HT-29 (cell line): ENCODE measurements around the gene NLRC5. TPM values are rescaled to one million over a fixed set of nuclear protein-coding genes. Genes with fewer than 3 reads are reported as not detected.
"Not testable (repeated sequence)": the region's sequence is repeated elsewhere in the genome, so short reads cannot be mapped to it uniquely, and the experiment has no call there.

Experiments
- DNase-seq: peaks from one replicate; pipeline ENCODE4 v3.0.0-alpha.2; 2015; ENCODE audit warnings: low spot score
- total RNA-seq: library from RNA; depleted of rRNA; stranded (reverse); fragments of >200 nt; shearing (Covaris generic); gene quantifications from 2 replicates; pipeline ENCODE4 v1.2.3, GENCODE V29; 2014

Gene NLRC5
- total RNA-seq, 1 experiment from 2014 or later = 8.2 TPM

DNA sequence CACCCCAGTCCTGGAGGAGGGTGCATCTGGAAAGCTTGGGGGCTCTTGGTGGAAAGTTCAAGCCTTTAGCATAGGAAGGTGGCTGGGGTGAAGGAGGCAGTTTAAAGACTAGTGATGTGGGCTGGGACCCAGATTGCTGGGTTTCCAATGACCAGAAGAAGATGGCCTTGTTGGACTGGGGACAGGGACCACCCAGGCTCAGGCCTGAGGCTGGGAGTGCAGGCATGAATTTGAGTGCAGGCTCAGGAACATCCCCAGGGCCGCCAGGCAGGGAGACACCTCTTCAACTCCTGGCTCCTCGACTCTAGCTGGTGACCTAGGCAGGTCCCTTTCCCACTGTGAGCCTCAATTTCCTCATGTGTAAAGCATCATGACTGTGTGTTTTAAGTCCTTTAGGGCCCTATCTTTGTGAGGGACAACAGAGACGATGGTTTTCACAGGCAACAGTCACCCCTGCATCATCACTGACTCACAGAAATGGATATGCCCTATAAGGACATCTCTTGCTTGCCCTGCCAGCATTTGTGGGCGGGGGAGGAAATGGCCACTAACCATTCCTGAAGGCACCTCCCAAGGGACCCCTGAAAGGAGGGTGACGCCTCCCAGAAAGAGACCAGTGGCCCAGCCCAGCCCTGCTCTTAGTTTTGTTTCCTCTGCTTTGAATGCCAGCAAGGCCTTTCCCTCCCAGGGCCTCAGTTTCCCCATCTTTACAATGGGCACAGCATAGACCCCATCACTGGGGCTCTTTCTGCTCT is 11.1 kb downstream of the NLRC5 start:
- DNase-seq = no peak

- DNase-seq = no peak
These were observed 11.8 kb downstream of the NLRC5 start for GRCh38 chr16:57001026-57001679.

- DNase-seq = no peak
These were observed 14.4 kb downstream of the NLRC5 start for GRCh38 chr16:57003439-57004386.

DNA sequence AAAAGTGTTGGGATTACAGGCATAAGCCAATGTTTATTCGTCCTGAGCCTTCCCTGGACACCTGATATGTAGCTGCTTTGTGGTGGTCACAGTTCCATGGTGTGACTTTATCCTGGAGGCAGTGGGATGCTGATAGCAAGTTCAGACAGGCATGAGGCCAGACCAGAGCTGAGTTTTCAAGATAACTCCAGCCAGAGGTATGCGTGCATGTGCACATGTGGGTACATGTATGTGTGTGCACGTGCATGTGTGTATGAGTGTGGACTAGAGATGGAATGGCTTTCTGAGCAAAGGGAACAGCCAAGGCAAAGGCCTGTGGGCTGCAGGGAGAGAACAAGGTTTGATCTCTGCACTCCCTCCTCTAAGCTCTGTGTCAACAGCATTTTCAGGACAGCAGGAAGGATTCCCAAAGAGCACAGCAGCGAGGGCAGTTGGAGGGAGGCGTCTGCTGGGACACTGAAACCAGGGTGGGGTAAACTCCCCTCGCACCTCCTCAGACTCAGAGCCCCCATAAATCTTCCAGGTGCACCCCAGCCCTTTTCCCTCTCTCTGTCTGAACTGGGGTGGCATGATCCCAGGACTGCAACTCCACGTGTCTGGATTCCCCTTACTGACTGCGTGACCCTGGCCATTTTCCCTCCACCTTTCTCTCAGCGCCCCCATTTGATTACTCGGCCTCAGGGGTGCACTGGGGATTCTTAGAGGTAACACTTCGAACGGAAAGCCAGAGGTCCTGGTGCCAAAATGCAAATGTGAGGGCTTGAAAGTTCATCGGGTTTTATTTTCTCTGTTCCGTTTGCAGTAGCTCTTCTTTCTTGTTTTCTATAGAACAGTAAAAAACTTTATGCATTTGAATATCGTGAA is 15.3 kb downstream of the NLRC5 start:
- no peak for DNase-seq

GRCh38 chr16:57005597-57005996 is 16.2 kb downstream of the NLRC5 start:
- not testable (repeated sequence) for DNase-seq

- no peak for DNase-seq
These were observed 17.7 kb downstream of the NLRC5 start for GRCh38 chr16:57007050-57007449.

DNA sequence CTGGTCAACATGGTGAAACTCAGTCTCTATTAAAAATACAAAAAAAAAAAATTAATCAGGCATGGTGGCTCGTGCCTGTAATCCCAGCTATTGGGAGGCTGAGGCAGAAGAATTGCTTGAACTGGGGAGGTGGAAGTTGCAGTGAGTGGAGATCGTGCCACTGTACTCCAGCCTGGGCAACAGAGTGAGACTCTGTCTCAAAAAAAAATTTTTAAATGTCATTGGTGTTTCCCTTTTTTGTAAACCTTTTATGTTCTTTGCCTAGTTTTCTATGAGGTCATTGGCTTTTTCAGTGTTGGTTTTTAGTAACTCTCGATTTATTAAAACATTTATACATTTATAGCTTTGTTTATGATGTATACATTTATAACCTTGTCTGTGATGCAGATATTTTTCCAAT is 18.2 kb downstream of the NLRC5 start:
- DNase-seq = no peak

- DNase-seq = no peak
These were observed 19.1 kb downstream of the NLRC5 start for GRCh38 chr16:57008440-57008839.

- no peak for DNase-seq
These were observed 20.4 kb downstream of the NLRC5 start for GRCh38 chr16:57009643-57010170.

DNA sequence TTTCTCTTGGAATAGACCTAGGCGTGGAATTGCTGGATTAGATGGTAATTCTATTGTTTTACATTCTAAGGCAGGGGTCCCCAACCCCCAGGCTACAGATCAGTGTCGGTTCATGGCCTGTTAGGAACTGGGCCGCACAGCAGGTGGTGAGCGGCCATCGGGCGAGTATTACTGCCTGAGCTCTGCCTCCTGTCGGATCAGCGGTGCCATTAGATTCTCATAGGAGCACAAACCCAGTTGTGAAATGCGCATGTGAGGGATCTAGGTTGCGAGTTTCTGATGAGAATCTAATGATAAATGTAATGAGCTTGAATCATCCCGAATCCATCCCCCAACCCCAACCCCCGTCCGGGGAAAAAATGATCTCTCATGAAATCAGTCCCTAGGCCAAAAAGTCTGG is 23.0 kb downstream of the NLRC5 start:
- DNase-seq = no peak

DNA sequence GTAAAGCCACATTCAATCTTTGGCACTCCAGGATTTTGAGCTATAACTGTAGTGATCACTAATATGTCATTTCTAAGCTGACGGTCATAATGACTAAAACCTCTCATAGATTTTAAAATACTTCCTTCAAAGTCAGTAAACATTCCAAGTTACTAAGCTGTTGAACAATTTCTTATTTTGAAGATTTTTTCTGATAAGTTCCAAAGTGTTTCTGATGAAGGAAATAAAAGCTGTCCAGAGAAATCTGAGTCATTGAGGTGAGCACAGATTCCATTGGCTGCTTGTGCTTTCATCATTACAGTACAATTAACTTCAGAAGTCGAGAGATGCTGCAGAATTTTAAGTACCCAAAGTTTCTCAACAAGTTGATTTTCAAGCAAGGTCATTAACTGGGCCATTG is 23.9 kb downstream of the NLRC5 start:
- no peak for DNase-seq

DNA sequence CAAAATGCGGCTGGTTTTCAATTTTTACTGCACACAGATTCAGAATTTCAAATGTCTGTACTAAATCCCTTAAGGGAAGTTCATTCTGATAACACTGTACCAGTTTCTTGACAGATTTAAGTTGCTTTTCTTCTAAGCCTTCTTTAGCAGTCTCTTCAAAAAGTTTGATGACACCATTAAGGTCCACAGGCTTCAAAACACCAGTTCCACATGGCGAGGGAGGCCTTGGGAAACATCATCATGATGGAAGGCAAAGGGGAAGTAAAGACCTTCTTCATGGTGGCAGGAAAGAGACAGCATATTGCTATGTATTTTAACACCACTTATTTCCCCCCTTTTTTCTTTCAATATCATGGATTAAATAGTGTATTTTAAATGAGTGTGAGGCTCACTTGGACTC is 24.5 kb downstream of the NLRC5 start:
- DNase-seq = no peak

DNA sequence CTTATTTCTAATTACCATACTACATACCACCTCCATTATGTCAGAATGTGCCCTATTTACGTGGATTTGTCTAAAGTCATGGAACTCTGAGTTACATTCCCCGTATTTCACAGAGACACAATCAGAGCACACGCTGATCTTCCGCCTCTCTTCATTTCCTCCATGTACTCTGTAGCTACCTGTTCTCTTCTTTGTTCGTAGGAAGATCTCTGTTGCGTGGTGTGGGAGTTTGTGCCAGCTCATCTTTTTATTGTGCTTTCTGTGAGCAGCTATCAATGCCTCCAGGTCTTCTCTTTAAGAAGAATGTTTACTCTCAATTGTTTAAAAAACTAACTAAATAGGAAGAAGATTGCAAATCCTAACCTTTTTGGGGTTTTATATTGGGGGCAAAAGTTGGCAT is 26.9 kb downstream of the NLRC5 start:
- no peak for DNase-seq

- DNase-seq = no peak
These were observed 27.5 kb downstream of the NLRC5 start for GRCh38 chr16:57016831-57017230.

DNA sequence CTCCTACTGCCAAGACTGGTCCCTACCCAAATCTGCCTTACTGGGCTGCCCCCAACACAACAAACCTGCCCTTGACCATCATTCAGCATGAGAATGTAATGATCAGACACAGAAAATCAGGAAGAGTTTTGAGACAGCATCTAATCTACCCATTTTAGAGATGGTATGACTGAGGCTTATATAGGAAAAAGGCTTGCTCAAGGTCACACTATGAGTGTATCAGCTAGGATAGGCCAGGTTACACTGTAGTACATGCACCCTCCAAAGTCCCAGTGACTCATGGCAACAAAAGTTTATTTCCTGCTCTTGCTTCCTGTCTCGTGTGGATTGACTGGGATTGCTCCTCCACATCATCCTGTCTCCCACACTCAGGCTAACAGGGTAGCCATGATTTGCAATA is 27.9 kb downstream of the NLRC5 start:
- DNase-seq = no peak

DNA sequence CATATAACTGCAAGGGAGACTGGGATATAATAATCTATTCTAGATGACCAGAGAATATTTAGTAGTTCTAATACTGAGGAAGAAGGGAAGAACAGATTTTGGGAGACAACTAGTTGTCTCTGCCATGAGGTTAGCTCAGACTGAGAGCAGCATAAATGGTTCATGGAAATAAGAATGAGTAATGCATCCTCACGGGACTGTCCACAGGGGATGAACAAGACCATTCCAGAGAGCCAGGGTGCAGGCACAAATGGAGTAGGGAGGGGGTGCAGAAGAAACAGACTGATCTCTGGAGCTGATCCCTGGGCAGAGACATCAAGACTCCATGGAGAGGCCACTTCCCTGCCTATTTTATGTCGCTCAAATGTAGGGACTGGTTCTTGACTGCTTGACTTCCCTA is 30.4 kb downstream of the NLRC5 start:
- DNase-seq = no peak

GRCh38 chr16:57020651-57021050 is 31.3 kb downstream of the NLRC5 start:
- no peak for DNase-seq

- DNase-seq = no peak
These were observed 32.4 kb downstream of the NLRC5 start for GRCh38 chr16:57021757-57022156.

DNA sequence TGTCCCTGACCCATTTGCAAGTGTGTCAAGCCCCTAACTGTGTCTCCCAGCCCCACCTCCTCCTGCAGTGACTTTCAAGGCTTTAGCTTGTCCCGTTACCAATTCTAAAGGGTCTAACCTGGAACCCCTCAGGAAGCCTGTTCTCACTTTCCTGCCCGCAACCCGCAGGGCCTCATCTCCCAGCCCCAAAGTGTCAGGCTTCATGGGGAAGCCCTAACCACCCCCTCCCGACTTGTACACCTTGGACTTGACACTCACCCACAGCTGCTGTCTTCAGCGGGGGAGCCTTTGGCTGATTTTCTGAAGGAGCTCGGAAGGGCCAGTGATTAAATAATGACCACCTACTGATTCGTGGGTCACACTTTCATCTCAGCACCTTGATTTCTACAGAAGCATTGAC is 33.1 kb downstream of the NLRC5 start:
- DNase-seq = no peak

GRCh38 chr16:57023541-57024249 is 34.3 kb downstream of the NLRC5 start:
- no peak for DNase-seq
